ENCODE measurements around the gene GRIA3.

The GRIA3 gene

GRCh38 chrX:123330229-123330942, 146.3 kb downstream of the GRIA3 start:
- Histone ChIP-seq H3K9ac (no peak overlapping the region), H3K4me3 (IDR thresholded peaks at IDR 0.05; ENCODE audit: insufficient read depth, low read depth, low read length) (no peak overlapping the region), H3K79me2 (ENCODE audit: insufficient read depth, low read depth) (no peaks in the 10 kb centered on the region), H3K27ac (no peak overlapping the region), H3K36me3 (ENCODE audit: insufficient read depth) (no peaks in the 10 kb centered on the region), H4K20me1 (ENCODE audit: insufficient read depth) (no peaks in the 10 kb centered on the region), H2AFZ (ENCODE audit: low read depth) (no peak overlapping the region), H3K27me3 (ENCODE audit: insufficient read depth, low read depth) (no peaks in the 10 kb centered on the region), H3K4me2 (no peak overlapping the region), H3K4me1 (ENCODE audit: low read depth, poor library complexity, severe bottlenecking) (no peaks in the 10 kb centered on the region)
- TF ChIP-seq CTCF (conservative IDR thresholded peaks at IDR 0.05; ENCODE audit: low read depth, low read length): no peak

- H3K4me3 ChIP-seq (IDR thresholded peaks at IDR 0.05; ENCODE audit: insufficient read depth, low read depth, low read length): no peak overlapping the region
- no peaks in the 10 kb centered on the region for H3K4me1 ChIP-seq (ENCODE audit: low read depth, poor library complexity, severe bottlenecking)
- H3K79me2 ChIP-seq (ENCODE audit: insufficient read depth, low read depth): no peaks in the 10 kb centered on the region
- no peak for TF ChIP-seq CTCF (conservative IDR thresholded peaks at IDR 0.05; ENCODE audit: low read depth, low read length)
- H3K27me3 ChIP-seq (ENCODE audit: insufficient read depth, low read depth): no peaks in the 10 kb centered on the region
- no peak overlapping the region for H2AFZ ChIP-seq (ENCODE audit: low read depth)
- H4K20me1 ChIP-seq (ENCODE audit: insufficient read depth): no peaks in the 10 kb centered on the region
- no peak overlapping the region for H3K4me2 ChIP-seq
- H3K9ac ChIP-seq: no peak overlapping the region
- no peaks in the 10 kb centered on the region for H3K36me3 ChIP-seq (ENCODE audit: insufficient read depth)
- no peak overlapping the region for H3K27ac ChIP-seq
Measured at GRCh38 chrX:123331349-123331748, 147.3 kb downstream of the GRIA3 start.

GRCh38 chrX:123331859-123332258, 147.8 kb downstream of the GRIA3 start:
- no peak overlapping the region for H3K27ac ChIP-seq
- no peaks in the 10 kb centered on the region for H3K4me1 ChIP-seq (ENCODE audit: low read depth, poor library complexity, severe bottlenecking)
- no peak overlapping the region for H2AFZ ChIP-seq (ENCODE audit: low read depth)
- no peaks in the 10 kb centered on the region for H3K79me2 ChIP-seq (ENCODE audit: insufficient read depth, low read depth)
- H3K4me2 ChIP-seq: no peak overlapping the region
- no peak overlapping the region for H3K4me3 ChIP-seq (IDR thresholded peaks at IDR 0.05; ENCODE audit: insufficient read depth, low read depth, low read length)
- no peaks in the 10 kb centered on the region for H4K20me1 ChIP-seq (ENCODE audit: insufficient read depth)
- no peaks in the 10 kb centered on the region for H3K36me3 ChIP-seq (ENCODE audit: insufficient read depth)
- TF ChIP-seq CTCF (conservative IDR thresholded peaks at IDR 0.05; ENCODE audit: low read depth, low read length): no peak
- no peaks in the 10 kb centered on the region for H3K27me3 ChIP-seq (ENCODE audit: insufficient read depth, low read depth)
- no peak overlapping the region for H3K9ac ChIP-seq

- Histone ChIP-seq H3K27ac (no peak overlapping the region), H2AFZ (ENCODE audit: low read depth) (no peak overlapping the region), H3K4me1 (ENCODE audit: low read depth, poor library complexity, severe bottlenecking) (no peaks in the 10 kb centered on the region), H3K4me3 (IDR thresholded peaks at IDR 0.05; ENCODE audit: insufficient read depth, low read depth, low read length) (no peak overlapping the region), H3K9ac (no peak overlapping the region), H3K36me3 (ENCODE audit: insufficient read depth) (no peaks in the 10 kb centered on the region), H4K20me1 (ENCODE audit: insufficient read depth) (no peaks in the 10 kb centered on the region), H3K79me2 (ENCODE audit: insufficient read depth, low read depth) (no peaks in the 10 kb centered on the region), H3K4me2 (no peak overlapping the region), H3K27me3 (ENCODE audit: insufficient read depth, low read depth) (no peaks in the 10 kb centered on the region)
- TF ChIP-seq CTCF (conservative IDR thresholded peaks at IDR 0.05; ENCODE audit: low read depth, low read length): no peak
Measured at GRCh38 chrX:123336666-123337065, 152.6 kb downstream of the GRIA3 start.
